Measurements from ENCODE around the gene ECHDC3.

DNA sequence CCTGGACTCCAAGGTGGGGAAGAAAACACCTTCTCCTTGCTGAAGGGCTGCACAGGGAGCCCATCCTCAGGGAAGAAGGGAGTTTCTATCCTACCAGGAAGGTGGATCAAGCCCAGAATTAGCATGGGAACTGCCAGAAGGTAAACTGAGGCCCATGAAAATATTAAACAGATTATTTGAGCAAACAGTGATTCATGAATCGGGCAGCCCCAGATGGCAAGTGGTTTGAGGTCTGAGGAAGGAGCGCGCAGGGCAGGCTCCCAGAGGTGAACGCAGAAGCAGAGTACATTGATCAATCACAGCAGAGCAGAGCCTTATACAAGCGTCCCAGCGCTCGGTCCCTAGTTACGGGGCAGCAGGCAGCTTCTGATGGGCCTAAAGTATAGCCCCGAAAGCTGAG lies 45.2 kb downstream of the ECHDC3 start:
- TF ChIP-seq CTCF (IDR thresholded peaks at IDR 0.05) (no peak), POLR2AphosphoS5 (IDR thresholded peaks at IDR 0.05) (no peak)

All from suprapubic skin (tissue), 3 donors.